KMS-11 (cell line): ENCODE measurements around the gene FSD2.

Experiments
- H2AFZ ChIP-seq: fragments of 200-600 bp; sonication (generic); 2 replicates; pipeline ENCODE4 v1.6.1; 2016; ENCODE audit warnings: antibody characterized with exemption, mixed run types, low read depth
- H3K27ac ChIP-seq: fragments of 200-600 bp; sonication (generic); 2 replicates; pipeline ENCODE4 v1.6.1; 2016; ENCODE audit warnings: mild to moderate bottlenecking, mixed run types
- H3K27me3 ChIP-seq: fragments of 200-600 bp; sonication (generic); 2 replicates; pipeline ENCODE4 v1.6.1; 2017; ENCODE audit warnings: mild to moderate bottlenecking, low read depth, mixed run types, moderate library complexity; ENCODE audit not compliant: insufficient read depth
- H3K36me3 ChIP-seq: fragments of 200-600 bp; sonication (generic); 2 replicates; pipeline ENCODE4 v1.6.1; 2017; ENCODE audit warnings: mild to moderate bottlenecking, mixed run types; ENCODE audit not compliant: insufficient read depth
- H3K4me1 ChIP-seq: fragments of 200-600 bp; sonication (generic); 2 replicates; pipeline ENCODE4 v1.6.1; 2016; ENCODE audit warnings: mild to moderate bottlenecking, low read depth, mixed run types; ENCODE audit not compliant: poor library complexity, severe bottlenecking
- H3K4me2 ChIP-seq: fragments of 200-600 bp; sonication (generic); 2 replicates; pipeline ENCODE4 v1.7.0; 2016; ENCODE audit warnings: mild to moderate bottlenecking, mixed run types
- H3K4me3 ChIP-seq: fragments of 200-600 bp; sonication (generic); IDR thresholded peaks from 2 replicates; pipeline ENCODE4 v1.6.1; 2017; ENCODE audit warnings: low read depth, low read length, mixed read lengths; ENCODE audit not compliant: insufficient read depth
- H3K79me2 ChIP-seq: fragments of 200-600 bp; sonication (generic); 2 replicates; pipeline ENCODE4 v1.6.1; 2016; ENCODE audit warnings: low read depth, mixed run types; ENCODE audit not compliant: insufficient read depth
- H3K9ac ChIP-seq: fragments of 200-600 bp; sonication (generic); 2 replicates; pipeline ENCODE4 v1.6.1; 2016; ENCODE audit warnings: mild to moderate bottlenecking, mixed run types
- H4K20me1 ChIP-seq: fragments of 200-600 bp; sonication (generic); 2 replicates; pipeline ENCODE4 v1.6.1; 2016; ENCODE audit warnings: mild to moderate bottlenecking, mixed run types; ENCODE audit not compliant: insufficient read depth
- CTCF ChIP-seq: fragments of 200-600 bp; sonication (generic); conservative IDR thresholded peaks from 2 replicates; pipeline ENCODE4 v1.6.1; 2017; ENCODE audit warnings: low read depth, mild to moderate bottlenecking, antibody characterized with exemption, low read length, moderate library complexity, mixed read lengths

The FSD2 gene

GRCh38 chr15:82726816-82727215 is 79.1 kb downstream of the FSD2 start:
- no peaks in the 10 kb centered on the region for H3K36me3 ChIP-seq
- no peak overlapping the region for H3K4me3 ChIP-seq
- no peaks in the 10 kb centered on the region for H3K27me3 ChIP-seq
- H3K79me2 ChIP-seq, result no peaks in the 10 kb centered on the region
- H3K27ac ChIP-seq, result no peak overlapping the region
- no peaks in the 10 kb centered on the region for H3K4me1 ChIP-seq
- H4K20me1 ChIP-seq, result no peaks in the 10 kb centered on the region
- TF ChIP-seq CTCF, result no peak
- no peak overlapping the region for H3K4me2 ChIP-seq
- no peak overlapping the region for H3K9ac ChIP-seq
- no peak overlapping the region for H2AFZ ChIP-seq

- Histone ChIP-seq H3K79me2 (no peaks in the 10 kb centered on the region), H3K4me2 (no peak overlapping the region), H3K36me3 (no peaks in the 10 kb centered on the region), H3K4me3 (no peak overlapping the region), H3K9ac (no peak overlapping the region), H3K27me3 (no peaks in the 10 kb centered on the region), H4K20me1 (no peaks in the 10 kb centered on the region), H3K4me1 (no peaks in the 10 kb centered on the region), H2AFZ (no peak overlapping the region), H3K27ac (no peak overlapping the region)
- no peak for TF ChIP-seq CTCF
Measured at GRCh38 chr15:82715003-82715402, 90.9 kb downstream of the FSD2 start.

GRCh38 chr15:82714016-82714415 is 91.9 kb downstream of the FSD2 start:
- no peak overlapping the region for H3K9ac ChIP-seq

GRCh38 chr15:82712036-82712435 is 93.8 kb downstream of the FSD2 start:
- Histone ChIP-seq H4K20me1 (no peaks in the 10 kb centered on the region), H3K36me3 (no peaks in the 10 kb centered on the region), H3K79me2 (no peaks in the 10 kb centered on the region), H2AFZ (no peak overlapping the region), H3K4me1 (no peaks in the 10 kb centered on the region), H3K27ac (no peak overlapping the region), H3K4me3 (no peak overlapping the region), H3K9ac (no peak overlapping the region), H3K27me3 (no peaks in the 10 kb centered on the region), H3K4me2 (no peak overlapping the region)
- TF ChIP-seq CTCF, result no peak

More at GRCh38 chr15:82714016-82714415, 91.9 kb downstream of the FSD2 start:
- H3K27me3 ChIP-seq, result no peaks in the 10 kb centered on the region
- H3K4me2 ChIP-seq, result no peak overlapping the region
- H3K4me3 ChIP-seq, result no peak overlapping the region
- no peak for TF ChIP-seq CTCF
- H3K79me2 ChIP-seq, result no peaks in the 10 kb centered on the region
- H3K4me1 ChIP-seq, result no peaks in the 10 kb centered on the region
- H2AFZ ChIP-seq, result no peak overlapping the region
- H3K27ac ChIP-seq, result no peak overlapping the region
- H3K36me3 ChIP-seq, result no peaks in the 10 kb centered on the region
- no peaks in the 10 kb centered on the region for H4K20me1 ChIP-seq
